H1 (cell line): Measurements from ENCODE around the gene WFDC8. TPM values are rescaled to one million over a fixed set of nuclear protein-coding genes. Genes with fewer than 3 reads are reported as not detected.

Experiments
- CTCF ChIA-PET: fragments of 300-600 bp; sonication (Branson Sonifier 250); formaldehyde crosslinking; loops from one replicate; lab custom pipeline; 2021; ENCODE audit not compliant: partially characterized antibody; lab: Charles Lee
- POLR2A ChIA-PET: fragments of 300-600 bp; sonication (Branson Sonifier 250); formaldehyde crosslinking; loops from one replicate; lab custom pipeline; 2021; ENCODE audit warnings: inconsistent platforms; ENCODE audit not compliant: partially characterized antibody; lab: Charles Lee
- DNase-seq, 2 experiments: peaks; one replicate each; pipeline versions ENCODE4 v3.0.0 to v3.0.0-alpha.2; 2010 to 2022; ENCODE audit warnings: low spot score in 2 of 2, low read depth in 1 of 2, mixed read lengths in 1 of 2
- FAIRE-seq: peaks from 2 replicates; lab custom pipeline; 2011; peaks lifted over from hg19 to GRCh38; lab: Jason Lieb, UNC
- H2AFZ ChIP-seq: 2 replicates; pipeline ENCODE4 v1.8.1; 2012; ENCODE audit warnings: low read length, inconsistent platforms
- H2AK5ac ChIP-seq: 2 replicates; pipeline ENCODE4 v1.6.1; 2013; ENCODE audit warnings: low read depth, low read length
- H2BK120ac ChIP-seq: replicated peaks from 2 replicates; pipeline ENCODE3; 2013; ENCODE audit warnings: low read depth, low read length, inconsistent platforms
- H2BK12ac ChIP-seq: 2 replicates; pipeline ENCODE4 v1.6.1; 2013; ENCODE audit warnings: low read depth, low read length
- H2BK15ac ChIP-seq: 2 replicates; pipeline ENCODE4 v1.6.1; 2013; ENCODE audit warnings: low read length
- H2BK20ac ChIP-seq: 2 replicates; pipeline ENCODE4 v1.6.1; 2013; ENCODE audit warnings: low read length
- H2BK5ac ChIP-seq: 2 replicates; pipeline ENCODE4 v1.6.1; 2013; ENCODE audit warnings: low read depth, low read length
- H3K14ac ChIP-seq: 2 replicates; pipeline ENCODE4 v1.6.1; 2013; ENCODE audit warnings: inconsistent platforms; ENCODE audit not compliant: insufficient read length
- H3K18ac ChIP-seq: 2 replicates; pipeline ENCODE4 v1.6.1; 2013; ENCODE audit warnings: low read length; ENCODE audit errors: extremely low read depth
- H3K23ac ChIP-seq: 2 replicates; pipeline ENCODE4 v1.6.1; 2013; ENCODE audit warnings: inconsistent platforms; ENCODE audit not compliant: insufficient read length
- H3K23me2 ChIP-seq: 2 replicates; pipeline ENCODE4 v1.6.1; 2013; ENCODE audit warnings: low read depth, low read length
- H3K27ac ChIP-seq: 2 replicates; pipeline ENCODE4 v1.6.1; 2011; ENCODE audit warnings: low read depth, low read length, inconsistent platforms
- H3K27me3 ChIP-seq, 4 experiments: replicated peaks in 1 of 4; 1 replicate in 1 of 4; 2 replicates in 3 of 4; pipeline versions ENCODE4 v1.6.1 to v1.8.1; 2011 to 2013; ENCODE audit warnings: low read length in 3 of 4, mild to moderate bottlenecking in 3 of 4, inconsistent platforms in 2 of 4, mixed read lengths in 2 of 4, moderate library complexity in 1 of 4; ENCODE audit not compliant: control insufficient read depth in 3 of 4, insufficient read depth in 3 of 4; ENCODE audit errors: extremely low read depth in 1 of 4
- H3K36me3 ChIP-seq, 4 experiments: 2 replicates each; pipeline versions ENCODE4 v1.6.1 to v1.8.1; 2011 to 2013; ENCODE audit warnings: mild to moderate bottlenecking in 4 of 4, low read length in 3 of 4, moderate library complexity in 2 of 4, control low read depth in 1 of 4, inconsistent platforms in 1 of 4; ENCODE audit not compliant: insufficient read depth in 4 of 4, control insufficient read depth in 2 of 4
- H3K4ac ChIP-seq: replicated peaks from 2 replicates; pipeline ENCODE3; 2013; ENCODE audit warnings: low read length, low read depth, mixed read lengths, inconsistent platforms; ENCODE audit not compliant: insufficient read length
- H3K4me1 ChIP-seq, 4 experiments: replicated peaks in 1 of 4; 1 replicate in 1 of 4; 2 replicates in 3 of 4; pipeline versions ENCODE4 v1.6.1 to v1.8.1; 2011 to 2013; ENCODE audit warnings: low read length in 3 of 4, inconsistent platforms in 2 of 4, mixed read lengths in 1 of 4; ENCODE audit not compliant: insufficient read depth in 4 of 4, control insufficient read depth in 3 of 4
- H3K4me2 ChIP-seq, 2 experiments: 2 replicates each; pipeline versions ENCODE4 v1.6.1 to v1.8.1; 2011 to 2013; ENCODE audit warnings: low read depth in 2 of 2, low read length in 2 of 2, control low read depth in 1 of 2, inconsistent platforms in 1 of 2, mild to moderate bottlenecking in 1 of 2; ENCODE audit not compliant: insufficient read depth in 1 of 2
- H3K4me3 ChIP-seq, 4 experiments: fragments of 200-600, 300-600 bp in 1 of 4; sonication (generic), shearing (Covaris generic), sonication (Bioruptor Twin) in 1 of 4; 2 replicates each; pipeline versions ENCODE4 v1.5.1 to v1.8.1; 2011 to 2016; ENCODE audit warnings: low read length in 4 of 4, low read depth in 3 of 4, control low read depth in 2 of 4, inconsistent platforms in 2 of 4, mild to moderate bottlenecking in 2 of 4, mixed read lengths in 1 of 4, moderate library complexity in 1 of 4; ENCODE audit not compliant: insufficient read depth in 2 of 4; ENCODE audit errors: extremely low read depth in 1 of 4
- H3K56ac ChIP-seq: replicated peaks from 2 replicates; pipeline ENCODE3; 2013; ENCODE audit warnings: low read depth, mild to moderate bottlenecking, mixed read lengths, low read length, inconsistent platforms; ENCODE audit not compliant: insufficient read length
- H3K79me1 ChIP-seq: 2 replicates; pipeline ENCODE4 v1.6.1; 2013; ENCODE audit warnings: low read depth, low read length, control low read depth
- H3K79me2 ChIP-seq, 2 experiments: 2 replicates each; pipeline versions ENCODE4 v1.6.1 to v1.8.1; 2012 to 2013; ENCODE audit warnings: low read length in 2 of 2, mild to moderate bottlenecking in 2 of 2, inconsistent platforms in 1 of 2; ENCODE audit not compliant: insufficient read depth in 2 of 2, control insufficient read depth in 1 of 2
- H3K9ac ChIP-seq, 4 experiments: replicated peaks in 1 of 4; 1 replicate in 1 of 4; 2 replicates in 3 of 4; pipeline versions ENCODE4 v1.6.1 to v1.8.1; 2011 to 2013; ENCODE audit warnings: low read depth in 3 of 4, low read length in 3 of 4, control low read depth in 2 of 4, mild to moderate bottlenecking in 2 of 4, moderate library complexity in 2 of 4, inconsistent platforms in 1 of 4; ENCODE audit errors: extremely low read depth in 1 of 4
- H3K9me3 ChIP-seq, 2 experiments: 2 replicates each; pipeline versions ENCODE4 v1.6.1 to v1.8.1; 2012 to 2013; ENCODE audit warnings: mild to moderate bottlenecking in 2 of 2, moderate library complexity in 2 of 2, control low read depth in 1 of 2, inconsistent platforms in 1 of 2, low read depth in 1 of 2, low read length in 1 of 2, mixed read lengths in 1 of 2; ENCODE audit not compliant: insufficient read depth in 2 of 2
- H4K20me1 ChIP-seq, 2 experiments: replicated peaks in 1 of 2; 2 replicates each; pipeline versions ENCODE3 to v1.8.1; 2011 to 2013; ENCODE audit warnings: inconsistent platforms in 2 of 2, low read length in 2 of 2, mild to moderate bottlenecking in 1 of 2; ENCODE audit not compliant: insufficient read depth in 2 of 2, control insufficient read depth in 1 of 2
- H4K5ac ChIP-seq: 2 replicates; pipeline ENCODE4 v1.6.1; 2013; ENCODE audit warnings: low read length, low read depth, mixed read lengths, inconsistent platforms; ENCODE audit not compliant: insufficient read length
- H4K8ac ChIP-seq: 2 replicates; pipeline ENCODE4 v1.8.0; 2013; ENCODE audit warnings: mild to moderate bottlenecking, moderate library complexity, low read length, inconsistent platforms; ENCODE audit not compliant: insufficient read depth; ENCODE audit errors: extremely low read depth
- H4K91ac ChIP-seq: replicated peaks from 2 replicates; pipeline ENCODE3; 2013; ENCODE audit warnings: low read length, mixed read lengths, inconsistent platforms; ENCODE audit not compliant: insufficient read length
- BACH1 ChIP-seq: IDR thresholded peaks from 2 replicates; pipeline ENCODE4 v1.6.1; 2012; ENCODE audit warnings: low read length, improper control_type of control experiment
- CHD1 ChIP-seq: IDR thresholded peaks from 2 replicates; pipeline ENCODE4 v1.6.1; 2012; ENCODE audit warnings: low read depth, low read length, improper control_type of control experiment
- CTBP2 ChIP-seq: IDR thresholded peaks from 2 replicates; pipeline ENCODE4 v1.7.0; 2011; ENCODE audit warnings: borderline replicate concordance, mild to moderate bottlenecking, moderate library complexity, mixed read lengths, low read length; ENCODE audit not compliant: insufficient read depth, insufficient read length
- GABPA ChIP-seq: IDR thresholded peaks from 2 replicates; pipeline ENCODE4 v1.6.1; 2011; ENCODE audit warnings: mild to moderate bottlenecking, low read length, moderate library complexity, borderline replicate concordance; ENCODE audit not compliant: insufficient read depth
- WGBS, 2 experiments: shearing (Covaris generic) in 1 of 2; methylation state at CpG; one replicate each; pipeline versions ENCODE4 v1.1.6 to v1.1.7; 2013 to 2015; ENCODE audit warnings: low lambda C conversion rate in 2 of 2, mixed read lengths in 2 of 2, inconsistent platforms in 1 of 2, low coverage in 1 of 2, missing lambda C conversion rate in 1 of 2; ENCODE audit not compliant: insufficient replicate concordance in 2 of 2, insufficient coverage in 1 of 2, insufficient read length in 1 of 2; ENCODE audit errors: extremely low coverage in 1 of 2, missing lambda C conversion rate in 1 of 2; 5-methylcytosine and 5-hydroxymethylcytosine counted together
- polyA plus RNA-seq, 7 experiments: library from polyadenylated mRNA; depleted of rRNA in 3 of 7; stranded (reverse) in 5 of 7; unstranded in 2 of 7; fragments of >200 nt in 5 of 7; fragments of 200-250 nt in 2 of 7; gene quantifications; 1 replicate in 5 of 7; 2 replicates in 1 of 7; 4 replicates in 1 of 7; pipeline versions ENCODE4 v1.2.1 to v1.2.3, GENCODE V29; 2011 to 2013; ENCODE audit warnings: missing spikeins in 2 of 7, mixed read lengths in 2 of 7
- total RNA-seq: library from RNA; stranded (reverse); fragmentation: NEBNext Ultra II Directional; extraction: Animal tissue kit (Norgen Biotek cat#: 25700); gene quantifications from 2 replicates; pipeline ENCODE4 v1.2.1, GENCODE V29; 2021

The WFDC8 gene
- total and polyA plus RNA-seq, 2 of the 8 experiments (the other 6 are each of a cell fraction or from before 2014, with no cell fraction given), result not detected

- no peaks in the 10 kb centered on the region for H3K4me1 ChIP-seq
- no peaks in the 10 kb centered on the region for H3K79me1 ChIP-seq
- H2AFZ ChIP-seq, result no peak overlapping the region
- TF ChIP-seq CTBP2, result no peak
- no peak for TF ChIP-seq CHD1
- TF ChIP-seq BACH1, result no peak
- TF ChIP-seq GABPA, result no peak
- H4K91ac ChIP-seq, result no peak overlapping the region
- H3K79me2 ChIP-seq, result no peaks in the 10 kb centered on the region
- H2BK120ac ChIP-seq, result no peak overlapping the region
- no peak overlapping the region for H3K23ac ChIP-seq
- H2BK5ac ChIP-seq, result no peak overlapping the region
- no peak overlapping the region for H4K5ac ChIP-seq
- no peaks in the 10 kb centered on the region for H4K20me1 ChIP-seq
- no peak overlapping the region for H3K9ac ChIP-seq
- POLR2A ChIA-PET, result no interaction called here
- H3K9me3 ChIP-seq, result no peaks in the 10 kb centered on the region
- no peak overlapping the region for H3K27ac ChIP-seq
- no peak overlapping the region for H2BK15ac ChIP-seq
- H3K27me3 ChIP-seq, result no peaks in the 10 kb centered on the region; a peak in 1 of 7 replicates
- no peak overlapping the region for H2BK20ac ChIP-seq
- no peak overlapping the region for H4K8ac ChIP-seq
- no peak overlapping the region for H3K4me2 ChIP-seq
- DNase-seq, result no peak
- no peaks in the 10 kb centered on the region for H3K23me2 ChIP-seq
- H3K4ac ChIP-seq, result no peak overlapping the region
- H2AK5ac ChIP-seq, result no peak overlapping the region
- CTCF ChIA-PET, result interaction anchor here (0.6 to 4.8 kb wide), 10 partner anchors 22 to 181 kb away, joined by 3 to 48 read pairs (median 3); no protein-coding TSS in a partner anchor
- H3K18ac ChIP-seq, result no peak overlapping the region
- no peak overlapping the region for H3K14ac ChIP-seq
- no peak for FAIRE-seq
- H3K56ac ChIP-seq, result no peak overlapping the region
- H2BK12ac ChIP-seq, result no peak overlapping the region
- H3K36me3 ChIP-seq, result no peaks in the 10 kb centered on the region
- WGBS, 2 experiments, result 57% methylated on average over 1 of the region's 1 CpG; no CpG with 5 or more reads in 1 of the 2 experiments
- no peak overlapping the region for H3K4me3 ChIP-seq
Measured at GRCh38 chr20:45593498-45593897, 14.4 kb upstream of the WFDC8 start.
